MM.1S (cell line): ENCODE data around the gene MSH4.

Source experiments
- DNase-seq: peaks from one replicate; pipeline ENCODE4 v3.0.0-alpha.2; 2015
- H2AFZ ChIP-seq: fragments of 300-600 bp; sonication (generic); 2 replicates; pipeline ENCODE4 v1.6.0; 2016; ENCODE audit warnings: antibody characterized with exemption, low read length
- H3F3A ChIP-seq: fragments of 300-600 bp; sonication (generic); 2 replicates; pipeline ENCODE4 v1.6.1; 2016; ENCODE audit warnings: mild to moderate bottlenecking, antibody characterized with exemption, low read length, moderate library complexity, mixed read lengths; ENCODE audit not compliant: insufficient read depth
- H3K27ac ChIP-seq: fragments of 300-600 bp; sonication (generic); 2 replicates; pipeline ENCODE4 v1.5.1; 2016; ENCODE audit warnings: mild to moderate bottlenecking, low read length
- H3K27me3 ChIP-seq: fragments of 300-600 bp; sonication (generic); replicated peaks from 2 replicates; pipeline ENCODE4 v1.6.0; 2016; ENCODE audit warnings: low read length; ENCODE audit not compliant: insufficient read depth
- H3K36me3 ChIP-seq: fragments of 300-600 bp; sonication (generic); replicated peaks from 2 replicates; pipeline ENCODE4 v1.6.1; 2016; ENCODE audit warnings: mild to moderate bottlenecking, low read length, mixed read lengths; ENCODE audit not compliant: insufficient read depth
- H3K4me1 ChIP-seq: fragments of 300-600 bp; sonication (generic); 2 replicates; pipeline ENCODE4 v1.6.1; 2016; ENCODE audit warnings: low read length, mixed read lengths
- H3K4me2 ChIP-seq: fragments of 300-600 bp; sonication (generic); 2 replicates; pipeline ENCODE4 v1.6.0; 2016; ENCODE audit warnings: low read depth, low read length
- H3K4me3 ChIP-seq: fragments of 300-600 bp; sonication (generic); 2 replicates; pipeline ENCODE4 v1.5.1; 2016; ENCODE audit warnings: low read length, mixed read lengths
- H3K79me2 ChIP-seq: fragments of 300-600 bp; sonication (generic); 2 replicates; pipeline ENCODE4 v1.6.1; 2016; ENCODE audit warnings: mixed run types, low read length, mixed read lengths
- H3K9ac ChIP-seq: fragments of 300-600 bp; sonication (generic); 2 replicates; pipeline ENCODE4 v1.6.1; 2016; ENCODE audit warnings: low read length, mixed read lengths
- H3K9me2 ChIP-seq: fragments of 300-600 bp; sonication (generic); replicated peaks from 2 replicates; pipeline ENCODE4 v1.6.1; 2016; ENCODE audit warnings: mild to moderate bottlenecking, low read length, mixed read lengths; ENCODE audit not compliant: insufficient read depth
- H3K9me3 ChIP-seq: fragments of 300-600 bp; sonication (generic); replicated peaks from 2 replicates; pipeline ENCODE4 v1.6.1; 2016; ENCODE audit warnings: mild to moderate bottlenecking, low read length, mixed read lengths; ENCODE audit not compliant: insufficient read depth
- H4K20me1 ChIP-seq: fragments of 300-600 bp; sonication (generic); 2 replicates; pipeline ENCODE4 v1.6.1; 2016; ENCODE audit warnings: mild to moderate bottlenecking, low read length, moderate library complexity, mixed read lengths; ENCODE audit not compliant: insufficient read depth
- EZH2 ChIP-seq: fragments of 300-600 bp; sonication (generic); optimal IDR thresholded peaks from 2 replicates; pipeline ENCODE3; 2017; ENCODE audit warnings: low read depth, mild to moderate bottlenecking, antibody characterized with exemption, low read length, mixed read lengths
- EZH2phosphoT487 ChIP-seq: fragments of 300-600 bp; sonication (generic); IDR thresholded peaks from 2 replicates; pipeline ENCODE4 v1.6.1; 2018; ENCODE audit warnings: antibody characterized with exemption, low read length
- TF ChIP-seq, protein P1 (sequence below): fragments of 300-600 bp; sonication (generic); IDR thresholded peaks from 2 replicates; pipeline ENCODE4 v1.5.1; 2016; ENCODE audit warnings: antibody characterized with exemption, low read length, mixed read lengths

The MSH4 gene

DNA sequence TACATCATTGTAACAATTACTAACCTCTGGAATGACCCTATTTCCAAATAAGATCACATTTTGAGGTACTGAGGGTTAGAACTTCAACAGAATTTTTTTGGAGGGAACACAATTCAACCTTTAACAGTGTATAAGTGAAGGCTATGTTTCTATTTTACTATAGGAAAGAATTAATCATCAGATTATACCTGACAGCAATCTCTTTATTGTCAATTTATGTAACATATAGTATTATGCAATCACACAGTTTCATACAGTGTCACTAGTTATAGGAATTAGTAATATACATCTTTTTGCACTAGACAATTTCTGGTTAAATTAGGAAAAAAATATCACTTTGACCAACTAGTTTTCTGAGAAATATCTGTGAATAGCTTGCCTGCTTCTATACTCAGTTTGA is 59.1 kb downstream of the MSH4 start:
- no peak overlapping the region for H3K27ac ChIP-seq
- no peaks in the 10 kb centered on the region for H4K20me1 ChIP-seq
- H3K9me3 ChIP-seq = no peaks in the 10 kb centered on the region
- no peak overlapping the region for H3K4me2 ChIP-seq
- no peaks in the 10 kb centered on the region for H3K79me2 ChIP-seq
- no peak overlapping the region for H3K9ac ChIP-seq
- H3F3A ChIP-seq = no peaks in the 10 kb centered on the region
- no peak for TF ChIP-seq EZH2phosphoT487
- no peak for TF ChIP-seq EZH2
- TF ChIP-seq, protein P1, sequence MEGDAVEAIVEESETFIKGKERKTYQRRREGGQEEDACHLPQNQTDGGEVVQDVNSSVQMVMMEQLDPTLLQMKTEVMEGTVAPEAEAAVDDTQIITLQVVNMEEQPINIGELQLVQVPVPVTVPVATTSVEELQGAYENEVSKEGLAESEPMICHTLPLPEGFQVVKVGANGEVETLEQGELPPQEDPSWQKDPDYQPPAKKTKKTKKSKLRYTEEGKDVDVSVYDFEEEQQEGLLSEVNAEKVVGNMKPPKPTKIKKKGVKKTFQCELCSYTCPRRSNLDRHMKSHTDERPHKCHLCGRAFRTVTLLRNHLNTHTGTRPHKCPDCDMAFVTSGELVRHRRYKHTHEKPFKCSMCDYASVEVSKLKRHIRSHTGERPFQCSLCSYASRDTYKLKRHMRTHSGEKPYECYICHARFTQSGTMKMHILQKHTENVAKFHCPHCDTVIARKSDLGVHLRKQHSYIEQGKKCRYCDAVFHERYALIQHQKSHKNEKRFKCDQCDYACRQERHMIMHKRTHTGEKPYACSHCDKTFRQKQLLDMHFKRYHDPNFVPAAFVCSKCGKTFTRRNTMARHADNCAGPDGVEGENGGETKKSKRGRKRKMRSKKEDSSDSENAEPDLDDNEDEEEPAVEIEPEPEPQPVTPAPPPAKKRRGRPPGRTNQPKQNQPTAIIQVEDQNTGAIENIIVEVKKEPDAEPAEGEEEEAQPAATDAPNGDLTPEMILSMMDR = no peak
- H3K4me1 ChIP-seq = no peaks in the 10 kb centered on the region
- H3K4me3 ChIP-seq = no peak overlapping the region
- no peak overlapping the region for H2AFZ ChIP-seq
- H3K9me2 ChIP-seq = no peaks in the 10 kb centered on the region
- DNase-seq = no peak
- no peaks in the 10 kb centered on the region for H3K27me3 ChIP-seq
- H3K36me3 ChIP-seq = no peaks in the 10 kb centered on the region

DNA sequence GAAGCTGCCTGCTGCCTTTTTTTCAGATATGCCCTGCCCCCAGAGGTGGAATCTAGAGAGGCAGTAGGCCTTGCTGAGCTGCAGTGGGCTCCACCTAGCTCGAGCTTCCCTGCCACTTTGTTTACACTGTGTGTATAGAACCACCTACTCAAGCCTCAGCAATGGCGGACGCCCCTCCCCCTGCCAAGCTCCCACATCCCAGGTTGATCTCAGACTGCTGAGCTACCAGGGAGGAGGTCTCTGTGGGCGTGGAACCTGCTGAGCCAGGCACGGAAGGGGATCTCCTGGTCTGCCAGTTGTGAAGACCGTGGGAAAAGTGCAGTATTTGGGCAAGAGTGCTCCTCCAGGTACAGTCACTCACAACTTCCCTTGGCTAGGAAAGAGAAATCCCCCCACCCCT is 65.1 kb downstream of the MSH4 start:
- H3K4me1 ChIP-seq = no peaks in the 10 kb centered on the region
- no peak for DNase-seq
- TF ChIP-seq EZH2 (no peak), EZH2phosphoT487 (no peak)
- TF ChIP-seq, protein P1 = no peak
- H3K4me2 ChIP-seq = no peak overlapping the region
- no peak overlapping the region for H2AFZ ChIP-seq
- H3K27ac ChIP-seq = no peak overlapping the region
- H3K4me3 ChIP-seq = no peak overlapping the region
- H3K9me2 ChIP-seq = no peaks in the 10 kb centered on the region
- no peaks in the 10 kb centered on the region for H3K9me3 ChIP-seq
- H3K79me2 ChIP-seq = no peaks in the 10 kb centered on the region
- H3K9ac ChIP-seq = no peak overlapping the region
- no peaks in the 10 kb centered on the region for H3F3A ChIP-seq
- H3K27me3 ChIP-seq = no peaks in the 10 kb centered on the region
- H3K36me3 ChIP-seq = no peaks in the 10 kb centered on the region
- H4K20me1 ChIP-seq = no peaks in the 10 kb centered on the region

DNA sequence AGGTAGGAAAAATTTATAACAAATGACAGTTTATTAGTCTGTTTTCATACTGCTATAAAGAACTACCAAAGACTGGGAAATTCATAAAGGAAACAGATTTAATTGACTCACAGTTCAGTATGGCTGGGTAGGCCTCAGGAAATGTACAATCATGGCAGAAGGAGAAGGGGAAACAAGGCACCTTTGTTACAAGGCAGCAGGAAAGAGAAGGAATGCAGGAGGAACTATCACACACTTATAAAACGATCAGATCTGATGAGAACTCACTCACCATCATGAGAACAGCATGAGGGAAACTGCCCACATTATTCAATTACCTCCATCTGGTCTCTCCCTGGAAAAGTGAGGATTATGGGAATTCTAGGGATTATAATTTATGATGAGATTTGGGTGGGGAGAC is 74.3 kb downstream of the MSH4 start:
- TF ChIP-seq EZH2phosphoT487 = no peak
- TF ChIP-seq, protein P1 = no peak
- no peak for TF ChIP-seq EZH2
- Histone ChIP-seq H3K4me3 (no peak overlapping the region), H3K27ac (no peak overlapping the region), H3K36me3 (no peaks in the 10 kb centered on the region), H3K9me3 (no peaks in the 10 kb centered on the region), H4K20me1 (no peaks in the 10 kb centered on the region), H3K9me2 (no peaks in the 10 kb centered on the region), H3K4me1 (no peaks in the 10 kb centered on the region), H2AFZ (no peak overlapping the region), H3K79me2 (no peaks in the 10 kb centered on the region), H3F3A (no peaks in the 10 kb centered on the region), H3K27me3 (no peaks in the 10 kb centered on the region), H3K4me2 (no peak overlapping the region), H3K9ac (no peak overlapping the region)
- DNase-seq = no peak
